MM.1S (cell line): ENCODE measurements around the gene DACH1.

Experiments
- CTCF ChIP-seq: fragments of 300-600 bp; sonication (generic); IDR thresholded peaks from 2 replicates; pipeline ENCODE4 v1.5.1; 2016; ENCODE audit warnings: antibody characterized with exemption, low read length, mixed read lengths
- EZH2 ChIP-seq: fragments of 300-600 bp; sonication (generic); optimal IDR thresholded peaks from 2 replicates; pipeline ENCODE3; 2017; ENCODE audit warnings: low read depth, mild to moderate bottlenecking, antibody characterized with exemption, low read length, mixed read lengths

GRCh38 chr13:71602344-71602743, 264.7 kb downstream of the DACH1 start:
- TF ChIP-seq CTCF, result no peak
- no peak for TF ChIP-seq EZH2
